Measurements from ENCODE around the gene KIF2C. TPM values are rescaled to one million over a fixed set of nuclear protein-coding genes. Genes with fewer than 3 reads are reported as not detected.
A peak's percentile ranks its signal among the peaks of the same experiment; 100 is the strongest.

KIF2C gene
- total RNA-seq, 2 experiments from 2014 or later = 92.6 to 95.0 TPM

- ChIA-PET CTCF (interaction anchor here (0.6 to 3.1 kb wide), 9 partner anchors 9 to 290 kb away, joined by 3 to 38 read pairs (median 3); partner anchors contain the start of genes RNU5D-1 and UROD), POLR2A (interaction anchor here (0.6 to 15.4 kb wide), 58 partner anchors 9 to 865 kb away, joined by 3 to 553 read pairs (median 6); partner anchors contain the start of genes ARMH1, BEST4, BTBD19 and CCDC163)
- ATAC-seq (peak; percentile 78), DNase-seq (peak; percentile 95)
- intact Hi-C loops (cut with micrococcal nuclease) = loop anchor here (1.0 kb wide), 2 partner anchors 10 to 98 kb away; partner anchors contain the start of gene RNU5D-1
- peaks cover 74% of the 10 kb centered on the region for H3K4me1 Mint-ChIP-seq (ENCODE audit: low read depth)
- no peaks in the 10 kb centered on the region for H3K9me3 Mint-ChIP-seq
- peak overlapping the region; percentile 92 for H3K27ac Mint-ChIP-seq
- peaks cover 4% of the 10 kb centered on the region for H3K27me3 Mint-ChIP-seq
- peaks cover 22% of the 10 kb centered on the region for H3K36me3 Mint-ChIP-seq (ENCODE audit: low read depth)
- TF ChIP-seq CTCF (IDR thresholded peaks at IDR 0.05) = no peak
- peak overlapping the region; percentile 72 for H3K4me3 Mint-ChIP-seq
Observed at GRCh38 chr1:44721485-44722361, 17.9 kb upstream of the KIF2C start.

GRCh38 chr1:44723064-44723463 is 16.6 kb upstream of the KIF2C start:
- CTCF ChIA-PET = interaction anchor here (3.1 kb wide), 1 partner anchor 8 kb away, joined by 38 read pairs; the partner anchor contains the start of gene RNU5D-1
- intact Hi-C loops (cut with micrococcal nuclease) = no loop called here
- peak; percentile 63 for DNase-seq
- POLR2A ChIA-PET = interaction anchor here (0.9 to 15.4 kb wide), 20 partner anchors 8 to 617 kb away, joined by 3 to 553 read pairs (median 38); partner anchors contain the start of genes ARMH1, BEST4, BTBD19 and DYNLT4
- ATAC-seq = peak; percentile 14
- Mint-ChIP-seq H3K4me1 (ENCODE audit: low read depth) (peaks cover 72% of the 10 kb centered on the region), H3K36me3 (ENCODE audit: low read depth) (peaks cover 24% of the 10 kb centered on the region), H3K27me3 (peaks cover 4% of the 10 kb centered on the region), H3K27ac (peak overlapping the region; percentile 92), H3K4me3 (peak overlapping the region; percentile 72), H3K9me3 (no peaks in the 10 kb centered on the region)
- no peak for TF ChIP-seq CTCF (IDR thresholded peaks at IDR 0.05)

- POLR2A ChIA-PET = interaction anchor here (0.9 to 15.4 kb wide), 18 partner anchors 8 to 616 kb away, joined by 3 to 553 read pairs (median 38); partner anchors contain the start of genes ARMH1, BEST4, BTBD19 and DYNLT4
- ATAC-seq (peak; percentile 25), DNase-seq (peak; percentile 80)
- no peak for TF ChIP-seq CTCF (IDR thresholded peaks at IDR 0.05)
- H3K4me1 Mint-ChIP-seq (ENCODE audit: low read depth) = peaks cover 70% of the 10 kb centered on the region
- H3K36me3 Mint-ChIP-seq (ENCODE audit: low read depth) = peaks cover 24% of the 10 kb centered on the region
- CTCF ChIA-PET = no interaction called here
- H3K4me3 Mint-ChIP-seq = peak overlapping the region; percentile 72
- peak overlapping the region; percentile 92 for H3K27ac Mint-ChIP-seq
- no peaks in the 10 kb centered on the region for H3K9me3 Mint-ChIP-seq
- peaks cover 4% of the 10 kb centered on the region for H3K27me3 Mint-ChIP-seq
- intact Hi-C loops (cut with micrococcal nuclease) = no loop called here
Observed at GRCh38 chr1:44723496-44724295, 15.9 kb upstream of the KIF2C start.

GRCh38 chr1:44724296-44724954 is 15.2 kb upstream of the KIF2C start:
- TF ChIP-seq CTCF (IDR thresholded peaks at IDR 0.05) = no peak
- no peaks in the 10 kb centered on the region for H3K9me3 Mint-ChIP-seq
- DNase-seq (peak; percentile 45), ATAC-seq (no peak)
- peaks cover 4% of the 10 kb centered on the region for H3K27me3 Mint-ChIP-seq
- ChIA-PET POLR2A (interaction anchor here (0.6 to 15.4 kb wide), 17 partner anchors 9 to 1119 kb away, joined by 3 to 553 read pairs (median 7); partner anchors contain the start of genes ARMH1, BTBD19, DYNLT4 and EIF2B3), CTCF (no interaction called here)
- peaks cover 24% of the 10 kb centered on the region for H3K36me3 Mint-ChIP-seq (ENCODE audit: low read depth)
- peak overlapping the region; percentile 77 for H3K4me3 Mint-ChIP-seq
- peak overlapping the region; percentile 92 for H3K27ac Mint-ChIP-seq
- intact Hi-C loops (cut with micrococcal nuclease) = no loop called here
- H3K4me1 Mint-ChIP-seq (ENCODE audit: low read depth) = peaks cover 68% of the 10 kb centered on the region

All from activated CD8-positive, alpha-beta T cell treated with anti-CD3 and anti-CD28 coated beads for 36 hours (primary cell).